B cell (primary cell): ENCODE measurements around the gene ZNF761. TPM values are rescaled to one million over a fixed set of nuclear protein-coding genes. Genes with fewer than 3 reads are reported as not detected.

Source experiments
- ATAC-seq: fragments of 200-7000 bp; cut with Tn5 transposase; one replicate; pipeline ENCODE4 v1.10.0; 2021; ENCODE audit warnings: low read depth, mild to moderate bottlenecking, moderate number of reproducible peaks, moderate library complexity
- CTCF ChIA-PET: fragments of 350-600 bp; sonication (Branson Sonifier 250); formaldehyde crosslinking; loops from one replicate; lab custom pipeline; 2021; ENCODE audit warnings: antibody characterized with exemption, inconsistent platforms; lab: Charles Lee
- POLR2A ChIA-PET: fragments of 350-600 bp; sonication (Branson Sonifier 250); formaldehyde crosslinking; loops from one replicate; lab custom pipeline; 2021; ENCODE audit warnings: antibody characterized with exemption; lab: Charles Lee
- DNase-seq: peaks from one replicate; pipeline ENCODE4 v3.0.0; 2013
- H2AFZ ChIP-seq: 2 replicates; pipeline ENCODE4 v1.6.1; 2012; ENCODE audit warnings: mild to moderate bottlenecking, low read depth, low read length; ENCODE audit not compliant: insufficient read depth, poor library complexity, severe bottlenecking
- H3K27ac ChIP-seq, 2 donors: 1 replicate in 1 of 2; 2 replicates in 1 of 2; pipeline ENCODE4 v1.5.1; 2012 to 2013; ENCODE audit warnings: low read length in 2 of 2, mild to moderate bottlenecking in 2 of 2, moderate library complexity in 1 of 2
- H3K27me3 ChIP-seq, 4 experiments: fragments of 200-600 bp in 1 of 4; sonication (generic) in 1 of 4; replicated peaks in 1 of 4; 1 replicate in 2 of 4; 2 replicates in 2 of 4; pipeline versions ENCODE4 v1.6.1 to v1.7.0; 2013 to 2016; ENCODE audit warnings: low read length in 3 of 4, mild to moderate bottlenecking in 2 of 4, mixed read lengths in 1 of 4, moderate library complexity in 1 of 4; ENCODE audit not compliant: insufficient read depth in 4 of 4, control insufficient read depth in 3 of 4; ENCODE audit errors: control extremely low read depth in 1 of 4
- H3K36me3 ChIP-seq, 2 experiments: replicated peaks in 1 of 2; 1 replicate in 1 of 2; 2 replicates in 1 of 2; pipeline versions ENCODE4 v1.6.1 to v1.7.1; 2013; ENCODE audit warnings: low read length in 1 of 2; ENCODE audit not compliant: insufficient read depth in 2 of 2, control insufficient read depth in 1 of 2; ENCODE audit errors: control extremely low read depth in 1 of 2, extremely low read depth in 1 of 2
- H3K4me1 ChIP-seq, 2 donors: fragments of 200-600 bp in 1 of 2; sonication (generic) in 1 of 2; 1 replicate in 1 of 2; 2 replicates in 1 of 2; pipeline versions ENCODE4 v1.5.1 to v1.6.1; 2013 to 2017; ENCODE audit warnings: low read length in 2 of 2; ENCODE audit not compliant: control insufficient read depth in 2 of 2, insufficient read depth in 2 of 2
- H3K4me2 ChIP-seq: replicated peaks from 2 replicates; pipeline ENCODE3; 2012; ENCODE audit warnings: mild to moderate bottlenecking, low read depth, low read length; ENCODE audit not compliant: poor library complexity, severe bottlenecking
- H3K4me3 ChIP-seq, 5 experiments: fragments of 200-600 bp in 1 of 5; sonication (generic) in 1 of 5; 1 replicate in 3 of 5; 2 replicates in 2 of 5; pipeline versions ENCODE4 v1.5.1 to v1.7.0; 2011 to 2016; ENCODE audit warnings: low read length in 4 of 5, mild to moderate bottlenecking in 4 of 5, low read depth in 2 of 5, control low read depth in 1 of 5, moderate library complexity in 1 of 5; ENCODE audit not compliant: insufficient read depth in 1 of 5; ENCODE audit errors: control extremely low read depth in 1 of 5, extremely low read depth in 1 of 5
- H3K79me2 ChIP-seq: fragments of 200-600 bp; sonication (generic); one replicate; pipeline ENCODE4 v1.6.0; 2016; ENCODE audit warnings: low read length; ENCODE audit not compliant: control insufficient read depth, insufficient read depth
- H3K9ac ChIP-seq: fragments of 200-600 bp; sonication (generic); 2 replicates; pipeline ENCODE4 v1.6.1; 2017; ENCODE audit warnings: mild to moderate bottlenecking, low read length, moderate library complexity
- H3K9me3 ChIP-seq, 3 donors: one replicate each; pipeline versions ENCODE4 v1.6.1 to v1.7.1; 2013; ENCODE audit warnings: low read length in 2 of 3; ENCODE audit not compliant: control insufficient read depth in 2 of 3, insufficient read depth in 1 of 3; ENCODE audit errors: control extremely low read depth in 1 of 3
- H4K20me1 ChIP-seq: 2 replicates; pipeline ENCODE4 v1.6.0; 2012; ENCODE audit warnings: mild to moderate bottlenecking, low read length; ENCODE audit not compliant: insufficient read depth, control insufficient read depth, poor library complexity, severe bottlenecking
- H3K27ac Mint-ChIP-seq: one replicate; pipeline ENCODE4 v1.8.0; 2021; ENCODE audit warnings: mixed read lengths
- H3K27me3 Mint-ChIP-seq: one replicate; pipeline ENCODE4 v1.8.0; 2021; ENCODE audit warnings: mixed read lengths
- H3K4me1 Mint-ChIP-seq: one replicate; pipeline ENCODE4 v1.8.0; 2021; ENCODE audit warnings: mixed read lengths
- H3K4me3 Mint-ChIP-seq: one replicate; pipeline ENCODE4 v1.8.0; 2021; ENCODE audit warnings: mixed read lengths
- H3K9me3 Mint-ChIP-seq: one replicate; pipeline ENCODE4 v1.8.0; 2022; ENCODE audit warnings: mixed read lengths; ENCODE audit not compliant: insufficient read depth
- CTCF ChIP-seq: fragments of 200-600 bp; IDR thresholded peaks from one replicate; pipeline ENCODE4 v1.8.0; 2022; ENCODE audit warnings: antibody characterized with exemption, mild to moderate bottlenecking
- EZH2 ChIP-seq: IDR thresholded peaks from 2 replicates; pipeline ENCODE4 v1.6.1; 2012; ENCODE audit warnings: borderline replicate concordance, low read depth, mild to moderate bottlenecking, moderate library complexity, low read length; ENCODE audit not compliant: insufficient read depth, poor library complexity, severe bottlenecking
- WGBS: methylation state at CpG from one replicate; pipeline ENCODE4 v1.1.5; 2013; ENCODE audit warnings: missing lambda C conversion rate; ENCODE audit not compliant: insufficient coverage; 5-methylcytosine and 5-hydroxymethylcytosine counted together
- intact Hi-C: fragments of 100-400 bp; cut with micrococcal nuclease; formaldehyde crosslinking; loops from one replicate; pipeline ENCODE4 v1.10.0; 2022
- polyA plus RNA-seq: library from polyadenylated mRNA; depleted of rRNA; stranded (reverse); fragments of >200 nt; gene quantifications from 2 replicates; pipeline ENCODE4 v1.2.3, GENCODE V29; 2012
- small RNA-seq: library from RNA; depleted of rRNA; stranded (forward); fragments of <200 nt; gene quantifications from one replicate; pipeline ENCODE3, GENCODE V24; 2012; ENCODE audit warnings: low replicate concordance, low read depth; ENCODE audit not compliant: insufficient read length
- total RNA-seq, 2 donors: library from RNA; stranded (reverse); fragments of 120-200 nt in 1 of 2; gene quantifications; 1 replicate in 1 of 2; 2 replicates in 1 of 2; pipeline versions ENCODE4 v1.2.3 to v1.2.4, GENCODE V29; 2013 to 2022

Gene ZNF761
- total and polyA plus RNA-seq, 2 donors (not counting 1 experiment from before 2014, with no cell fraction given), result 12.1 to 14.9 TPM

DNA sequence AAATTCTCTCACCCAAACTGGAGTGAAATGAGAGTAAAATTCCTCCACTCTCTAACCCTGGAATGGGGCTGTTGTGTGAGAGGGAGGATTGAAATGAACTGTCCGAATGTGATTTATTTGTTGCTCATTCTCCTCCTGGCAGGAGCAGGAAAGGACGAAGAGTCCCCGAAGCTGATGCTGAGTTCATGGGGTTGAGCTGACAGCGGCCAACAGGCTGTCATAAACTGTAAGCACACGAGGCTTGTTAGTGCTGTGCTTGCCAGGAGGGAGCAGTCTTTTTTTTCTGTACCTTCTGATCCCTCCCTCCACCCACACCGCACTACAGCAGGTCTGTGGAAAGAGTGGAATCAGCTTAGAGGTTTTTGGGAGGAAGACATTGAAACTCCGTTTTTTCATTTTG is 73.1 kb downstream of the ZNF761 start:
- H3K4me1 ChIP-seq, result no peaks in the 10 kb centered on the region
- no peaks in the 10 kb centered on the region for H3K79me2 ChIP-seq
- peaks cover 4% of the 10 kb centered on the region for H3K9me3 Mint-ChIP-seq
- H3K4me3 ChIP-seq, result no peak overlapping the region
- H3K27ac Mint-ChIP-seq, result no peak overlapping the region
- peaks cover 1% of the 10 kb centered on the region for H3K4me1 Mint-ChIP-seq
- H3K4me2 ChIP-seq, result no peak overlapping the region
- no peak overlapping the region for H3K4me3 Mint-ChIP-seq
- TF ChIP-seq CTCF (no peak), EZH2 (no peak)
- no peaks in the 10 kb centered on the region for H4K20me1 ChIP-seq
- ChIA-PET CTCF (no interaction called here), POLR2A (no interaction called here)
- H3K9ac ChIP-seq, result no peak overlapping the region
- no peak overlapping the region for H2AFZ ChIP-seq
- WGBS, result 53% methylated on average over 5 of the region's 7 CpGs
- peaks cover 27% of the 10 kb centered on the region for H3K27me3 Mint-ChIP-seq
- DNase-seq (no peak), ATAC-seq (no peak)
- H3K9me3 ChIP-seq, result peaks cover 0 to 29% (median 3%) of the 10 kb centered on the region in 3 donors
- H3K27me3 ChIP-seq, result peaks cover 0 to 18% (median 1%) of the 10 kb centered on the region in 4 experiments
- H3K36me3 ChIP-seq, result no peaks in the 10 kb centered on the region
- H3K27ac ChIP-seq, result no peak overlapping the region
- intact Hi-C loops, result no loop called here

DNA sequence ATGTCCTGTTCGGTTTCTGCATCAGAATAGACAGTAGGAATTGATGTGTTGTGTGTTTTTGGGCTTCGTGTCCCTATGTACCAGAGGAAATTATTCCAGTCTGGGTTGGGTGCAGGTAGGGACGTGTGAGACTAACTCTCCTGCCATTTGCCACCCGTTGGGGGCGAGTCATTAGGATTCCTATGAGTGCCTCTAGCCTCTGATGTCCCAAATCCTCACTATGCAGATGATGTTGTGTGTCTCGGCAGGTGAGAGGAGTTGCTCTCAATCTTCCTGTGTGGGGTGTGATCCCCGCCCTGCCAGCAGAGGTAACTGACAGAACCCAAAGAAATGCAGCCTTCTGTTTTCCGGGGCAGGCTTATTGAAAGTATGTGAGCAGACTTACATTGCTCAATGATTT is 74.9 kb downstream of the ZNF761 start:
- Histone ChIP-seq H3K4me1 (no peaks in the 10 kb centered on the region), H3K79me2 (no peaks in the 10 kb centered on the region), H3K27ac (no peak overlapping the region), H3K9me3 (peaks cover 0 to 22% (median 0%) of the 10 kb centered on the region in 3 donors), H3K36me3 (no peaks in the 10 kb centered on the region), H2AFZ (no peak overlapping the region), H3K4me3 (no peak overlapping the region), H3K4me2 (no peak overlapping the region), H4K20me1 (no peaks in the 10 kb centered on the region), H3K27me3 (peaks cover 0 to 18% (median 1%) of the 10 kb centered on the region in 4 experiments), H3K9ac (no peak overlapping the region)
- POLR2A ChIA-PET, result no interaction called here
- peaks cover 23% of the 10 kb centered on the region for H3K27me3 Mint-ChIP-seq
- no peak for TF ChIP-seq EZH2
- no peak for TF ChIP-seq CTCF
- 82% methylated on average over 6 of the region's 8 CpGs for WGBS
- no peak for DNase-seq
- intact Hi-C loops, result no loop called here
- no peak for ATAC-seq
- H3K4me3 Mint-ChIP-seq, result no peak overlapping the region
- H3K27ac Mint-ChIP-seq, result no peak overlapping the region
- peaks cover 1% of the 10 kb centered on the region for H3K4me1 Mint-ChIP-seq
- CTCF ChIA-PET, result no interaction called here
- H3K9me3 Mint-ChIP-seq, result peaks cover 2% of the 10 kb centered on the region

Small RNAs within 50 kb of the gene (small RNA-seq; reads per million reads assigned to genes)
- not detected for gene RPL39P36

Other genes starting within 250 kb of the ZNF761 start
- 16.3 and 18.1 TPM in 2 replicates for gene ZNF665, start 238.6 kb upstream of the ZNF761 start, total RNA-seq
- gene ZNF665, start 238.6 kb upstream of the ZNF761 start, polyA plus RNA-seq, result 7.0 and 12.8 TPM in 2 replicates
- 19.3 and 19.4 TPM in 2 replicates for gene ZNF677, start 177.1 kb upstream of the ZNF761 start, total RNA-seq
- 11.1 and 12.5 TPM in 2 replicates for gene ZNF677, start 177.1 kb upstream of the ZNF761 start, polyA plus RNA-seq
- gene VN1R2, start 173.7 kb upstream of the ZNF761 start, total RNA-seq, result not detected in 2 replicates
- not detected in 2 replicates for gene VN1R2, start 173.7 kb upstream of the ZNF761 start, polyA plus RNA-seq
- not detected in 2 replicates for gene VN1R4, start 164.3 kb upstream of the ZNF761 start, total RNA-seq
- gene VN1R4, start 164.3 kb upstream of the ZNF761 start, polyA plus RNA-seq, result not detected in 2 replicates
- gene ZNF845, start 98.2 kb upstream of the ZNF761 start, total RNA-seq, result 16.9 and 17.4 TPM in 2 replicates
- 2.3 and 2.4 TPM in 2 replicates for gene ZNF845, start 98.2 kb upstream of the ZNF761 start, polyA plus RNA-seq
- gene ZNF525, start 66.3 kb upstream of the ZNF761 start, total RNA-seq, result 33.8 and 34.3 TPM in 2 replicates
- 7.5 and 12.9 TPM in 2 replicates for gene ZNF525, start 66.3 kb upstream of the ZNF761 start, polyA plus RNA-seq
- 24.0 and 26.6 TPM in 2 replicates for gene ZNF765, start 36.8 kb upstream of the ZNF761 start, total RNA-seq
- gene ZNF765, start 36.8 kb upstream of the ZNF761 start, polyA plus RNA-seq, result 5.3 and 10.7 TPM in 2 replicates
- 7.8 and 10.8 TPM in 2 replicates for gene ZNF813, start 35.7 kb downstream of the ZNF761 start, total RNA-seq
- gene ZNF813, start 35.7 kb downstream of the ZNF761 start, polyA plus RNA-seq, result 1.2 and 1.5 TPM in 2 replicates
- gene ZNF331, start 106.2 kb downstream of the ZNF761 start, total RNA-seq, result 60.1 and 68.2 TPM in 2 replicates
- 21.6 and 109 TPM in 2 replicates for gene ZNF331, start 106.2 kb downstream of the ZNF761 start, polyA plus RNA-seq
- gene DPRX, start 200.0 kb downstream of the ZNF761 start, total RNA-seq, result not detected in 2 replicates
- gene DPRX, start 200.0 kb downstream of the ZNF761 start, polyA plus RNA-seq, result not detected in 2 replicates